Measurements from ENCODE around the gene CFAP157. TPM values are rescaled to one million over a fixed set of nuclear protein-coding genes. Genes with fewer than 3 reads are reported as not detected.

Gene CFAP157
- total RNA-seq, 1 experiment from 2014 or later: not detected

DNA sequence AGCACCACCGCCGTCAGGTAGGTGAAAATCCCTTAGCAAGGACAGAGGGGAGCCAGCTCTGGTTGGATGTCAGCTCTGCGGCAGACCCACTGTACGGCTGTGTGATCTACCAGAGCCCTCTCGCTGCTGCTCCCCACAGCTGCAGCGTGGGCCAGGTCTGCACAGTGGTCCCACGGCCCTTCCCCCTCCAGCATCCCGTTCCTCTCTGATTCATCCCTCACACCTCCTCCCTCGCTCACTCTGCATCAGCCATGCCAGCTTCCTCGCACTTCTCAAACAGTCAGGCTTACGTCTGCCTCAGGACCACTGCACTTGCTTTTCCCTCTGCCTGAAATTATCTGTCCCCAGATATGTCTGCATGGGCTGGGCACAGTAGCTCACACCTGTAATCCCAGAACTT, 26.6 kb upstream of the CFAP157 start:
- DNase-seq (ENCODE audit: unreplicated experiment): no peak
- H3K36me3 Mint-ChIP-seq (ENCODE audit: insufficient read depth, unreplicated experiment): peaks cover 18% of the 10 kb centered on the region
- no TSS peak for BruUV-seq (replicated peaks)
- CTCF ChIA-PET: interaction anchor here (0.6 kb wide), 1 partner anchor 10 kb away, joined by 3 read pairs; no protein-coding TSS in a partner anchor
- no peaks in the 10 kb centered on the region for H3K27me3 Mint-ChIP-seq (ENCODE audit: insufficient read depth, unreplicated experiment)
- no peak overlapping the region for H3K27ac Mint-ChIP-seq (ENCODE audit: low read depth, unreplicated experiment)
- H3K9me3 Mint-ChIP-seq (ENCODE audit: unreplicated experiment): no peaks in the 10 kb centered on the region
- TF ChIP-seq CTCF (IDR thresholded peaks at IDR 0.05; ENCODE audit: unreplicated experiment): no peak
- POLR2A ChIA-PET: interaction anchor here (1.4 kb wide), 1 partner anchor 42 kb away, joined by 5 read pairs; no protein-coding TSS in a partner anchor
- no peak overlapping the region for H3K4me3 Mint-ChIP-seq (ENCODE audit: unreplicated experiment)
- intact Hi-C loops (cut with micrococcal nuclease): no loop called here
- peaks cover 12% of the 10 kb centered on the region for H3K4me1 Mint-ChIP-seq (ENCODE audit: insufficient read depth, unreplicated experiment)

DNA sequence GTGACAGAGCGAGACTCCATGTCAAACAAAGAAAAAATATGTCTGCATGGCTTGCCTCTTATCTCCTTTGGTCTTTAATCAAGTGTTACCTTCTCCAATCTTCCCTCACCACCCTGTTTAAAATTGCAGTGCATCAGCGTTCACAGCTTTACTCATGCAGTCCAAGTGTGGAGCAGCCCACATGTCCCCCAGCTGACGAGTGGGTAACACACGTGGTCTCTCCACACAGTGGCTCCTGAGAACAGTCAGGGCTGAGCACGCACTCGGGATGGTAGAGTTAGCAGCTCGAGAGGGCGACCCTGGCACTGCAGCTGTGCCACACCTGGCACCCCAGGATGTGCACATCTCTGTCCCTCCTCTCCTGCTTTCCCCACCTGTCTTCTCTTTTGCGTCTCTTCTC, 25.9 kb upstream of the CFAP157 start:
- no TSS peak for BruUV-seq (replicated peaks)
- Mint-ChIP-seq H3K27me3 (ENCODE audit: insufficient read depth, unreplicated experiment) (no peaks in the 10 kb centered on the region), H3K9me3 (ENCODE audit: unreplicated experiment) (no peaks in the 10 kb centered on the region), H3K27ac (ENCODE audit: low read depth, unreplicated experiment) (no peak overlapping the region), H3K36me3 (ENCODE audit: insufficient read depth, unreplicated experiment) (peaks cover 17% of the 10 kb centered on the region), H3K4me1 (ENCODE audit: insufficient read depth, unreplicated experiment) (peaks cover 12% of the 10 kb centered on the region), H3K4me3 (ENCODE audit: unreplicated experiment) (no peak overlapping the region)
- ChIA-PET POLR2A (interaction anchor here (1.2 to 1.4 kb wide), 3 partner anchors 11 to 43 kb away, joined by 3 to 5 read pairs (median 3); no protein-coding TSS in a partner anchor), CTCF (interaction anchor here (0.7 kb wide), 1 partner anchor 189 kb away, joined by 3 read pairs; no protein-coding TSS in a partner anchor)
- intact Hi-C loops (cut with micrococcal nuclease): no loop called here
- no peak for TF ChIP-seq CTCF (IDR thresholded peaks at IDR 0.05; ENCODE audit: unreplicated experiment)
- no peak for DNase-seq (ENCODE audit: unreplicated experiment)

- CTCF ChIA-PET: no interaction called here
- POLR2A ChIA-PET: no interaction called here
- Mint-ChIP-seq H3K27ac (ENCODE audit: low read depth, unreplicated experiment) (no peak overlapping the region), H3K4me3 (ENCODE audit: unreplicated experiment) (no peak overlapping the region), H3K4me1 (ENCODE audit: insufficient read depth, unreplicated experiment) (peaks cover 5% of the 10 kb centered on the region), H3K27me3 (ENCODE audit: insufficient read depth, unreplicated experiment) (no peaks in the 10 kb centered on the region), H3K9me3 (ENCODE audit: unreplicated experiment) (no peaks in the 10 kb centered on the region), H3K36me3 (ENCODE audit: insufficient read depth, unreplicated experiment) (peaks cover 18% of the 10 kb centered on the region)
- no TSS peak for BruUV-seq (replicated peaks)
- peak; percentile 41 for DNase-seq (ENCODE audit: unreplicated experiment)
- TF ChIP-seq CTCF (IDR thresholded peaks at IDR 0.05; ENCODE audit: unreplicated experiment): no peak
- intact Hi-C loops (cut with micrococcal nuclease): no loop called here
Measured at GRCh38 chr9:127682351-127683136, 24.2 kb upstream of the CFAP157 start.

- Mint-ChIP-seq H3K27ac (ENCODE audit: low read depth, unreplicated experiment) (no peak overlapping the region), H3K27me3 (ENCODE audit: insufficient read depth, unreplicated experiment) (no peaks in the 10 kb centered on the region), H3K36me3 (ENCODE audit: insufficient read depth, unreplicated experiment) (peaks cover 15% of the 10 kb centered on the region), H3K9me3 (ENCODE audit: unreplicated experiment) (no peaks in the 10 kb centered on the region), H3K4me1 (ENCODE audit: insufficient read depth, unreplicated experiment) (peaks cover 5% of the 10 kb centered on the region), H3K4me3 (ENCODE audit: unreplicated experiment) (no peak overlapping the region)
- intact Hi-C loops (cut with micrococcal nuclease): no loop called here
- ChIA-PET CTCF (interaction anchor here (0.6 kb wide), 1 partner anchor 72 kb away, joined by 4 read pairs; the partner anchor contains the start of gene STXBP1), POLR2A (interaction anchor here (1.0 kb wide), 1 partner anchor 32 kb away, joined by 5 read pairs; the partner anchor contains the start of genes PTRH1 and TTC16)
- no TSS peak for BruUV-seq (replicated peaks)
- no peak for DNase-seq (ENCODE audit: unreplicated experiment)
- TF ChIP-seq CTCF (IDR thresholded peaks at IDR 0.05; ENCODE audit: unreplicated experiment): no peak
Measured at GRCh38 chr9:127683723-127684122, 23.1 kb upstream of the CFAP157 start.
